ENCODE data around the gene PLG.
"Not testable (repeated sequence)": the region's sequence is repeated elsewhere in the genome, so short reads cannot be mapped to it uniquely, and the experiment has no call there.

PLG gene

GRCh38 chr6:160708993-160709392 is 6.9 kb downstream of the PLG start:
- not testable (repeated sequence) for DNase-seq

GRCh38 chr6:160714731-160715316 is 12.8 kb downstream of the PLG start:
- DNase-seq: no peak

DNA sequence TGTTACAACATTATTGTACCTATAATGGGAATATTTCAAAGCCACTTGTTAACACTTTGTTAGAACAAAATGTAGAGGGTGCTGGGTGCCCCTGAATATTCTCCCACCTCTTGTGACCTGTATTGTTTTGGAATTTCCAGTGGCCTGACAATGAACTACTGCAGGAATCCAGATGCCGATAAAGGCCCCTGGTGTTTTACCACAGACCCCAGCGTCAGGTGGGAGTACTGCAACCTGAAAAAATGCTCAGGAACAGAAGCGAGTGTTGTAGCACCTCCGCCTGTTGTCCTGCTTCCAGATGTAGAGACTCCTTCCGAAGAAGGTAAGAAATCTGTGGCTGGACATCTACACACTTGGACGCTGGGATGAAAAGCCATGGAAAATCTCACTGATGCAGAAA is 28.9 kb downstream of the PLG start:
- DNase-seq: no peak

DNA sequence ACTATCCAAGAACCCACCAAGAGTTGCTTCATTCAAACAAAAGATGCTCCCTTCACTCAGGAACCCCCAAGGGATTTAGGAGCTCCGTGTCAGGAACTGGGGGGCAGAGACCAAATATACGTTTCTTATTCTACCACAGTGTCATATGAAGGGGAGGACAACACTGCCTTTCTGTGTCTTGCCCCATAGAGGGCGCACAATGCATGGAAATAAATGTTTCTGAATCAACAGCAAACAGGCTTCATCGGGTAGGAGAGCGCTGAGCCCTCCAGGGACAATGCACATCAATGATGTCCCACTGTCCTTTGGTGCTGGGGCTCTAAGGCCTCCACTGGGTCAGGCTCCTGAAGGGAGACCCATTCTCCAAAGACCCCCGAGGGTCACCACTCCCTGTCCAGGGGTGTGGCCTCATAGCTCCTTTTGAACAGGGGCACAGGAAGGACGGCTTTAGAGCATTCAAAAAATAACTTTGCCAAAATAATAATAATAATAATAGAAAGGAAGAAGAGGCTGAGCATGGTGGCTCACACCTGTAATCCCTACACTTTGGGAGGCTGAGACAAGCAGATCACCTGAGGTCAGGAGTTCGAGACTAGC is 31.1 kb downstream of the PLG start:
- no peak for DNase-seq

DNA sequence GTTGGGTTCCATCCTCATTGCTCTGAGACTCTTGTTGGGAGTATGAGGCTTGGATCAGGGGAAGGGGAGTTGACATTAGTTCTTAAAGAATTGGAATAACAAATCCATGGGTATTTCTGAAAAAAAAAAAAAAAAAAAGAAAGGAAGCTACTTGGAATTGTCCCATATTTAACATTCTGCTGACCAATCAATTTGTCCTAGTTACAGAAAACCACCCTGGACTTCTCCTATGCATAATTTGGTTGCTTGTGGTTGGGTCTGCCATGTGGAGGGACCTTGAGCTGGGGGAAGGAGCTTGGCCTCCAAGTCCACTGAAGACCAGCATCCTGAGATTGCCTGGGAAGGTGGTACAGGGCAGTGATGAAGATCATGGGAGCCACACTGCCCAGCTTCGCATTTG is 32.6 kb downstream of the PLG start:
- DNase-seq: no peak

- no peak for DNase-seq
These were observed 33.5 kb downstream of the PLG start for GRCh38 chr6:160735523-160735922.

DNA sequence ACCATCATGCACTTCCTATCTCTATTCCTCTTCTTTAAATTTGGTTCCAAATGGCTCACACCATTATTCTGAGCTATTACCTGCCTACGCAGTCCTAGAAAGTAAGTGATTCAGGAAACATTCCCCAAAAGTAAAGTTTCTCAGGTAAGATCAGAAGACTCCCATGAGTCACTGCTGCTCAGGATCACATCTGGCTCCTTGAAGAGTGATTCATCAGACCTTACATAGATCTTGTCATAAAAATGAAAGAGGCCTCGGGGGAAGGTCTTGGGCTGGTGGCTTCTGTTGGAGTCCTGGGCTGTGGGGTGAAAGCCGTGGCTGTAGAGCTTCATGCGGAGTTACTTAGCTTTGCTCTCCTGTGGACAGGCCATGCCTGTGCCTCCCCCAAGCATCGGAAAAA is 35.9 kb downstream of the PLG start:
- DNase-seq: no peak

DNA sequence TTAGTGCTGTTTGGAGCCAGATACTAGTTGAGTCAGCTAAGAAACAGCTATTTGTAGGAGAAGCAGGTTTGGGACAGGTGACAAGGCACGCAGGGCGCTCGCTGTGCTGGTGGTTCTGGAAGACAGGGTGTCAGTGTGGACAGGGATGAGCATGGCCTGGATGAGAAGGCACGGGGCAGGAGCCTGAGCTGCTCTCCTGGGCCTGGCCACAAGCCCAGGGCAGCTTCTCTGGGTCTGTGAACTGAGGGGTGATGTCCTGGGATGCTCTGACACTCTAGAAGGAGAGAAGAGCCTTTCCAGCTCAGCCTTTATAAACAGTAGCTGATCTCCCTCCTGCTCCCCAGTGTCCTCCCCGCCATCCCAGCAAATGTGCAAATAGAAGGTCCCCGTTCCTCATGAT is 37.9 kb downstream of the PLG start:
- no peak for DNase-seq

- DNase-seq: not testable (repeated sequence)
These were observed 39.0 kb downstream of the PLG start for GRCh38 chr6:160741012-160741411.

GRCh38 chr6:160742090-160742489 is 40.0 kb downstream of the PLG start:
- no peak for DNase-seq

DNA sequence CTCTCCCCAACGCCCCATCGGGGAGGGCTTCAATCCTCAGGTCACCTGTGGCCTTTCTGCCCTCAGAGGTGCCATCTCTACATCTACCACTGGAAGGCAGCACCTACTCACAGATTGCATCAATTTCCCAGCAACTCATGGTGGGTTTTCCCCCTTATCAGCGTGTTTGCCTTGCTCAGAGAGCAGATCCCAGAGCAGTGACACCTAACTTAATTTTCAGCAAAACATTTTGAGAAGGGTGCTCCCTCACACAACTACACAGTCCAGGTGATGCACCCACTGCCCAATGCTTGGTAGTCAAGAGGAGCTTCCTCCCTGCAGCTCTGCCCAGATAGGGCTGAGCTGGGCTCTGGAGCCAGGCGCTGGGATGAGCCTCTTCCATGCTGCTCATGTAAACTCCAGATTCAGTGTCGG is 48.2 kb downstream of the PLG start:
- no peak for DNase-seq

DNA sequence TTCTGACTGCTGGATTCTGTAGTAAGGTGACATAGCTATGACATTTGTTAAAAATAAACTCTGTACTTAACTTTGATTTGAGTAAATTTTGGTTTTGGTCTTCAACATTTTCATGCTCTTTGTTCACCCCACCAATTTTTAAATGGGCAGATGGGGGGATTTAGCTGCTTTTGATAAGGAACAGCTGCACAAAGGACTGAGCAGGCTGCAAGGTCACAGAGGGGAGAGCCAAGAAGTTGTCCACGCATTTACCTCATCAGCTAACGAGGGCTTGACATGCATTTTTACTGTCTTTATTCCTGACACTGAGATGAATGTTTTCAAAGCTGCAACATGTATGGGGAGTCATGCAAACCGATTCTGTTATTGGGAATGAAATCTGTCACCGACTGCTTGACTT is 51.2 kb downstream of the PLG start:
- not testable (repeated sequence) for DNase-seq

DNA sequence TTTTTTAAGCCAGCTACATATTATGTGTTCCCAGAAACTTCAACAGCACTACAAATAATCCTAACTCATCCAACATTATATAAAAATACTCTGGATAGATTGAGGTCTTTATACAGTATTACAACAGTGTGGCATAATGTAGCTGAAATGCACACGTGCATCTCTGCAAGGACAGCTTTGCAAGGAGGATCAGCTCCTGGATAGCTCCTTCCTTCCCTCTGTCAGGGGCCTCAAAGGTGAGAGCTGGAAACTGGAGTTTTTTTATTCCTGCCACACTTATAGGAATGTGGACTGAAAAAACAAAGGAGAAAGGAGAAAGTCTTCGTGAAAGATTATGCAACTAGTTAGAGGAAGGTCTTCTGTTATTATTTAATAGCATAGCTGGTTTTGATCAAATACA is 53.1 kb downstream of the PLG start:
- DNase-seq: no peak

DNA sequence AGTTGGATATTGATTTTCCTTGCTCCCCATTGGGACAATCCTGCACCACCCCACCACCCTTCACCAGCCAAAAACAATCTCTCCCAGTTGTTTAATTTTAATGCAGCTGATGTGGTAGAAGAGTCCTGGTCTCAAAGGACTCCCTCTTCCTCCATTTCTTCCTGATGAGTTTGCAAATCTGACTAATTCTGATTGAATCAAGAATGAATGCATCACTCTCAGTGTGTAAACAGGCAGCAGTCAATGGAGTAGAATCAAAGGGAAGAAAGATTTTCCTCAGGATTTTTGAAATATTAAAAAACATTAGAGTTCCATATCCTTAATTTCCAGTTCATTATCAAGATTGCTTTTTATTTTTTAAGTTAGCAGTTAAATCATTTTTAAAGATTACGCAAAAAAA is 54.0 kb downstream of the PLG start:
- no peak for DNase-seq

GRCh38 chr6:160756871-160757270 is 54.8 kb downstream of the PLG start:
- DNase-seq: no peak

DNA sequence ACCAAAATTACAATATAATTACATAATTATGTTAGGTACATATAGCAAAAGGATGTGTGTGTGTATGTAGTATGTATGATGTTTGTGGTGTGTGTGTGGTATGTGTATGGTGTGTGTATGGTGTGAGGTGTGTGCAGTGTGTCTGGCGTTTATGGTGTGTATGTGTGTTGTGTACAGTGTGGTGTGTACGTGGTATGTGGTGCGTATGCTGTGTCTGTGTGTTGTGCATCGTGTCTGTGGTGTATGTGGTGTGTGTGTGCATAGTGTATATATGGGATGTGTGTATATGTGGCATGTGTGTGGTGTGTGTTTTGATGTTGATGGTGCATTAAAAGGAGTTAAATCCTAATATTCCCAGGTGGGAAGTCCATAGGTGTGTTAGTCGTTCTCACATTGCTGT is 62.8 kb downstream of the PLG start:
- no peak for DNase-seq

- DNase-seq: no peak
These were observed 63.4 kb downstream of the PLG start for GRCh38 chr6:160765412-160765811.

DNA sequence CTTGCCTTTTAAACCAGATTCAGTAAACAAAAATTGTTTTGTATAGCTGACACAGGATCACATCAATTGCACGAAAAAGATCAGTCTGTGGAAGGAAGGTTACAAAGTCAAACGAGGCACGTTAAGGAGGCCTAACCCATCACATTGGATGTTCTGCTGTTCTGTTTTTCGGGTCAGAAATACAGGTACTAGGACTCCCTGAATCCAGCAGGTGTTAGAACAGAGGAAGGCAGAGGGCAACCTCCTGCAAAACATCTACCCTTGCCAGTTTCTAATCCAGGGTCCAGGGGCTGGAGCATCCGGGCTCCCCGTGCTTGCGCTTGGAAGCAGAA is 64.6 kb downstream of the PLG start:
- DNase-seq: no peak

GRCh38 chr6:160766989-160767646 is 65.1 kb downstream of the PLG start:
- DNase-seq: no peak

- DNase-seq: no peak
These were observed 65.6 kb downstream of the PLG start for GRCh38 chr6:160767647-160768019.

DNA sequence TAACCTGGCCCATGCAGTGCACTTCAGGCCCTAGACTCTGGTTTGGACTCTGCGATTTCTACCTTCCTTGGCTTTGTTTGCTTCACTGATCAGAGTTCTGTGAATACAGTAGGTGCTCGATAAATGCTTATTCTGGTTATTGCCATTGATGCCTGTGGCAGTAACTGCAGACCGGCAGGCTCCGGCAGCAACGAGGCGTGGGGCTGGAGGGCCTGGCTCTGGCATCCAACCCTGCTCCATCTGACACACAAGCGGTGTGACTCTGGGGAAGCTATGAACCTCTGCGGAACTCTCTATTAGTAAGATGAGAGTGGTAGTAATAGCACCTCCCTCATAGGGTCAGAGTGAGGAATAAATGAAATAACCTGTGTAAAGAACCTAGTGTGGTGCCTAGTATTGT is 66.1 kb downstream of the PLG start:
- DNase-seq: no peak

GRCh38 chr6:160774399-160774798 is 72.4 kb downstream of the PLG start:
- no peak for DNase-seq

- no peak for DNase-seq
These were observed 73.9 kb downstream of the PLG start for GRCh38 chr6:160775792-160776580.

DNA sequence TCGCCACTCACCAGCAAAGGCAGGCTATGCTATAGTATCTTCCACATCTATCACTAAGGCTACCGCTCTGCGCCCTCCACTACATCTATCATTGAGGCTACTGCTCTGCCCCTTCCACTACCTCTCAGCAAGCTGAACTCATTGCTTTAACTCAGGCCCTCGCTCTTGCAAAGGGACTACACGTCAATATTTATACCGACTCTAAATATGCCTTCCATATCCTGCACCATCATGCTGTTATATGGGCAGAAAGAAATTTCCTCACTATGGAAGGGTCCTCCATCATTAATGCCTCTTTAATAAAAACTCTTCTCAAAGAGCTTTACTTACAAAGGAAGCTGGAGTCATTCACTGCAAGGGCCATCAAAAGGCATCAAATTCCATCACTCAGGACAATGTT is 77.1 kb downstream of the PLG start:
- DNase-seq: not testable (repeated sequence)

Measured in NCI-H2029 treated with DMSO at 0.1 percent for 48 hours (cell line).